Measurements from ENCODE around the gene BICC1. TPM values are rescaled to one million over a fixed set of nuclear protein-coding genes. Genes with fewer than 3 reads are reported as not detected.
"Not testable (repeated sequence)": the region's sequence is repeated elsewhere in the genome, so short reads cannot be mapped to it uniquely, and the experiment has no call there.

Gene BICC1
- total and polyA plus RNA-seq, 2 donors (not counting 1 experiment from before 2014, with no cell fraction given) = 22.6 to 64.7 TPM

DNA sequence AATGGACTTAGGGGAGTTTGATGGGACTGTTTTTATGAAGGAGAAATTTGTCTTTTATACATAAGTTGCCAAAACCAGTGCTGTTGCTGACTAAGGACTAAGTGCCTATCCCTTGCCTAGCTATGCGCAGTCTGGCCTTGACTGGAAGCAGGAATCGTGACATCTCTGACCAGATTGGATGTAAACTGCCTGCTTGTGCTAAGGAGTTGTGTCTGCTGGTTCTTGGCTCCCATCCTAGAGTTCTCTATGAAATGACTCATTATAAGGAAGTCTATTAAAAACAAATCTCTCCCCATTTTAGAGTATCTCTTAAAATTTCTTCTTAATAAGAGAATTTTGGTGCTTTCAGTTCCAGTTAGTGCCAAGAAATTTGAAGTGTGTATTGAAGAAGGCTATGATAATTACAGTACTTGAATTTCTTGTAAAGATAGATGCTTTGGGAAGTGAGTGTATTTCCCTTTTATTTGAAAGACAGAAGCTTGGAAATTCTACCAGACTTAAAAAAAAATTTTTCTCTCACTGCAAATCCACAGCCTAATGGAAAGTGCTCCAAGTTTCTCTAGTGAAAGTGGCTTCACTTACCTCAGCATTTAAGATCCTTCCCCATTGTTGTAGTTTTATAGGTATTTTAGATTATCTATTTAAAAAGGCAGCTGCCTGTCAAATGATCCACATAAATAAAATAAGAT is 77.6 kb downstream of the BICC1 start:
- DNase-seq (ENCODE audit: low read depth in 2 of 2) = peak; percentile 98 to 99
- Histone ChIP-seq H3K27me3 (ENCODE audit: control insufficient read depth, insufficient read depth, low read length) (no peaks in the 10 kb centered on the region), H3K36me3 (ENCODE audit: control insufficient read depth, insufficient read depth, low read length) (no peaks in the 10 kb centered on the region), H3K9me3 (ENCODE audit: control insufficient read depth, insufficient read depth, low read depth, low read length) (no peaks in the 10 kb centered on the region), H3K79me2 (ENCODE audit: control insufficient read depth, insufficient read depth, low read length) (peaks cover 10% of the 10 kb centered on the region), H3K9ac (ENCODE audit: insufficient read depth, low read length) (no peak overlapping the region), H4K20me1 (ENCODE audit: control insufficient read depth, extremely low read depth, insufficient read depth, low read length) (no peaks in the 10 kb centered on the region), H3K27ac (ENCODE audit: insufficient read depth, low read length) (no peak overlapping the region), H2AFZ (ENCODE audit: low read length) (no peak overlapping the region), H3K4me1 (ENCODE audit: control insufficient read depth, extremely low read depth, insufficient read depth, low read length) (peaks cover 5% of the 10 kb centered on the region), H3K4me3 (replicated peaks in 1 of 4; ENCODE audit: control extremely low read depth in 1 of 4, insufficient read depth in 1 of 4, low read depth in 3 of 4, low read length in 4 of 4) (no peak overlapping the region), H3K4me2 (ENCODE audit: extremely low read depth, insufficient read depth, low read length) (peak overlapping the region; percentile 1)
- TF ChIP-seq CTCF (conservative IDR thresholded peaks at IDR 0.05 in 1 of 2, IDR thresholded peaks at IDR 0.05 in 1 of 2; ENCODE audit: low read depth in 1 of 2, low read length in 2 of 2) = no peak
- no peak for TF ChIP-seq EZH2 (IDR thresholded peaks at IDR 0.05; ENCODE audit: low read length, missing control alignments)

GRCh38 chr10:58590924-58591323 is 78.3 kb downstream of the BICC1 start:
- no peaks in the 10 kb centered on the region for H4K20me1 ChIP-seq (ENCODE audit: control insufficient read depth, extremely low read depth, insufficient read depth, low read length)
- no peak overlapping the region for H2AFZ ChIP-seq (ENCODE audit: low read length)
- H3K4me3 ChIP-seq (replicated peaks in 1 of 4; ENCODE audit: control extremely low read depth in 1 of 4, insufficient read depth in 1 of 4, low read depth in 3 of 4, low read length in 4 of 4) = no peak overlapping the region
- H3K27ac ChIP-seq (ENCODE audit: insufficient read depth, low read length) = no peak overlapping the region
- no peak overlapping the region for H3K4me2 ChIP-seq (ENCODE audit: extremely low read depth, insufficient read depth, low read length)
- DNase-seq (ENCODE audit: low read depth in 2 of 2) = peak in 1 of 2 donors; percentile 56
- no peaks in the 10 kb centered on the region for H3K36me3 ChIP-seq (ENCODE audit: control insufficient read depth, insufficient read depth, low read length)
- no peak for TF ChIP-seq EZH2 (IDR thresholded peaks at IDR 0.05; ENCODE audit: low read length, missing control alignments)
- TF ChIP-seq CTCF (conservative IDR thresholded peaks at IDR 0.05 in 1 of 2, IDR thresholded peaks at IDR 0.05 in 1 of 2; ENCODE audit: low read depth in 1 of 2, low read length in 2 of 2) = no peak
- no peak overlapping the region for H3K9ac ChIP-seq (ENCODE audit: insufficient read depth, low read length)
- H3K9me3 ChIP-seq (ENCODE audit: control insufficient read depth, insufficient read depth, low read depth, low read length) = no peaks in the 10 kb centered on the region
- peaks cover 5% of the 10 kb centered on the region for H3K4me1 ChIP-seq (ENCODE audit: control insufficient read depth, extremely low read depth, insufficient read depth, low read length)
- peaks cover 8% of the 10 kb centered on the region for H3K79me2 ChIP-seq (ENCODE audit: control insufficient read depth, insufficient read depth, low read length)
- no peaks in the 10 kb centered on the region for H3K27me3 ChIP-seq (ENCODE audit: control insufficient read depth, insufficient read depth, low read length)

- Histone ChIP-seq H3K79me2 (ENCODE audit: control insufficient read depth, insufficient read depth, low read length) (peaks cover 4% of the 10 kb centered on the region), H3K4me1 (ENCODE audit: control insufficient read depth, extremely low read depth, insufficient read depth, low read length) (peaks cover 5% of the 10 kb centered on the region)
- TF ChIP-seq CTCF (conservative IDR thresholded peaks at IDR 0.05 in 1 of 2, IDR thresholded peaks at IDR 0.05 in 1 of 2; ENCODE audit: low read depth in 1 of 2, low read length in 2 of 2) (no peak), EZH2 (IDR thresholded peaks at IDR 0.05; ENCODE audit: low read length, missing control alignments) (no peak)
Measured at GRCh38 chr10:58593008-58593407, 80.3 kb downstream of the BICC1 start.

GRCh38 chr10:58597211-58597610 is 84.5 kb downstream of the BICC1 start:
- H3K4me1 ChIP-seq (ENCODE audit: control insufficient read depth, extremely low read depth, insufficient read depth, low read length); H3K9ac ChIP-seq (ENCODE audit: insufficient read depth, low read length); H4K20me1 ChIP-seq (ENCODE audit: control insufficient read depth, extremely low read depth, insufficient read depth, low read length); H3K9me3 ChIP-seq (ENCODE audit: control insufficient read depth, insufficient read depth, low read depth, low read length); H3K27me3 ChIP-seq (ENCODE audit: control insufficient read depth, insufficient read depth, low read length); H3K4me3 ChIP-seq (replicated peaks in 1 of 4; ENCODE audit: control extremely low read depth in 1 of 4, insufficient read depth in 1 of 4, low read depth in 3 of 4, low read length in 4 of 4); H3K79me2 ChIP-seq (ENCODE audit: control insufficient read depth, insufficient read depth, low read length); H3K27ac ChIP-seq (ENCODE audit: insufficient read depth, low read length); H3K4me2 ChIP-seq (ENCODE audit: extremely low read depth, insufficient read depth, low read length); H3K36me3 ChIP-seq (ENCODE audit: control insufficient read depth, insufficient read depth, low read length); DNase-seq (ENCODE audit: low read depth in 2 of 2); H2AFZ ChIP-seq (ENCODE audit: low read length): not testable (repeated sequence)

More at GRCh38 chr10:58593008-58593407, 80.3 kb downstream of the BICC1 start:
- Histone ChIP-seq H4K20me1 (ENCODE audit: control insufficient read depth, extremely low read depth, insufficient read depth, low read length) (no peaks in the 10 kb centered on the region), H2AFZ (ENCODE audit: low read length) (no peak overlapping the region), H3K27ac (ENCODE audit: insufficient read depth, low read length) (no peak overlapping the region), H3K4me3 (replicated peaks in 1 of 4; ENCODE audit: control extremely low read depth in 1 of 4, insufficient read depth in 1 of 4, low read depth in 3 of 4, low read length in 4 of 4) (no peak overlapping the region), H3K4me2 (ENCODE audit: extremely low read depth, insufficient read depth, low read length) (no peak overlapping the region), H3K27me3 (ENCODE audit: control insufficient read depth, insufficient read depth, low read length) (no peaks in the 10 kb centered on the region), H3K9ac (ENCODE audit: insufficient read depth, low read length) (no peak overlapping the region), H3K36me3 (ENCODE audit: control insufficient read depth, insufficient read depth, low read length) (no peaks in the 10 kb centered on the region), H3K9me3 (ENCODE audit: control insufficient read depth, insufficient read depth, low read depth, low read length) (no peaks in the 10 kb centered on the region)
- DNase-seq (ENCODE audit: low read depth in 2 of 2) = no peak
